Muscle layer of colon (tissue), 2 donors: ENCODE data around the gene INPP5F.

Source experiments
- H3K27ac ChIP-seq: one replicate; pipeline ENCODE4 v1.7.0; 2013; ENCODE audit warnings: low read depth, mild to moderate bottlenecking, low read length, moderate library complexity
- H3K27me3 ChIP-seq, 2 donors: one replicate each; pipeline ENCODE4 v1.7.0; 2013; ENCODE audit warnings: low read length in 2 of 2, mild to moderate bottlenecking in 2 of 2; ENCODE audit not compliant: insufficient read depth in 2 of 2, control insufficient read depth in 1 of 2
- H3K36me3 ChIP-seq: one replicate; pipeline ENCODE4 v1.7.0; 2013; ENCODE audit warnings: mild to moderate bottlenecking, low read length; ENCODE audit not compliant: insufficient read depth
- H3K4me1 ChIP-seq: one replicate; pipeline ENCODE4 v1.7.0; 2013; ENCODE audit warnings: mild to moderate bottlenecking, low read length; ENCODE audit not compliant: insufficient read depth
- H3K4me3 ChIP-seq, 2 donors: one replicate each; pipeline ENCODE4 v1.7.0; 2013; ENCODE audit warnings: low read length in 2 of 2, low read depth in 1 of 2, mild to moderate bottlenecking in 1 of 2, moderate library complexity in 1 of 2
- H3K9ac ChIP-seq: one replicate; pipeline ENCODE4 v1.7.0; 2013; ENCODE audit warnings: low read length
- H3K9me3 ChIP-seq: one replicate; pipeline ENCODE4 v1.7.0; 2013; ENCODE audit warnings: mild to moderate bottlenecking, low read length
- donor health status: abdominal sarcoma.
- donor health status: Adenocarcinoma of cecum.

The INPP5F gene

GRCh38 chr10:119750391-119751230 is 24.8 kb downstream of the INPP5F start:
- no peaks in the 10 kb centered on the region for H3K27me3 ChIP-seq
- H3K4me3 ChIP-seq: no peak overlapping the region
- no peak overlapping the region for H3K27ac ChIP-seq
- H3K4me1 ChIP-seq: peaks cover 29% of the 10 kb centered on the region
- no peaks in the 10 kb centered on the region for H3K9me3 ChIP-seq
- no peak overlapping the region for H3K9ac ChIP-seq
- H3K36me3 ChIP-seq: no peaks in the 10 kb centered on the region

GRCh38 chr10:119753309-119753708 is 27.5 kb downstream of the INPP5F start:
- Histone ChIP-seq H3K9me3 (no peaks in the 10 kb centered on the region), H3K36me3 (no peaks in the 10 kb centered on the region), H3K4me1 (peaks cover 35% of the 10 kb centered on the region), H3K9ac (no peak overlapping the region), H3K4me3 (no peak overlapping the region), H3K27me3 (no peaks in the 10 kb centered on the region), H3K27ac (no peak overlapping the region)

- H3K27ac ChIP-seq: no peak overlapping the region
- no peak overlapping the region for H3K4me3 ChIP-seq
- no peaks in the 10 kb centered on the region for H3K27me3 ChIP-seq
- no peaks in the 10 kb centered on the region for H3K36me3 ChIP-seq
- no peak overlapping the region for H3K9ac ChIP-seq
- peaks cover 35% of the 10 kb centered on the region for H3K4me1 ChIP-seq
- H3K9me3 ChIP-seq: no peaks in the 10 kb centered on the region
Observed at GRCh38 chr10:119754085-119754484, 28.2 kb downstream of the INPP5F start.

- Histone ChIP-seq H3K4me1 (peaks cover 37% of the 10 kb centered on the region), H3K27ac (no peak overlapping the region), H3K9ac (no peak overlapping the region), H3K9me3 (no peaks in the 10 kb centered on the region), H3K27me3 (no peaks in the 10 kb centered on the region), H3K4me3 (no peak overlapping the region), H3K36me3 (no peaks in the 10 kb centered on the region)
Observed at GRCh38 chr10:119754936-119755335, 29.1 kb downstream of the INPP5F start.

- H3K27ac ChIP-seq: no peak overlapping the region
- peaks cover 39% of the 10 kb centered on the region for H3K4me1 ChIP-seq
- no peak overlapping the region for H3K4me3 ChIP-seq
Observed at GRCh38 chr10:119755446-119755845, 29.6 kb downstream of the INPP5F start.

GRCh38 chr10:119758448-119759195 is 32.8 kb downstream of the INPP5F start:
- no peak overlapping the region for H3K9ac ChIP-seq
- H3K4me1 ChIP-seq: peaks cover 28% of the 10 kb centered on the region
- no peak overlapping the region for H3K4me3 ChIP-seq
- no peaks in the 10 kb centered on the region for H3K27me3 ChIP-seq
- no peaks in the 10 kb centered on the region for H3K9me3 ChIP-seq
- no peaks in the 10 kb centered on the region for H3K36me3 ChIP-seq
- H3K27ac ChIP-seq: no peak overlapping the region

More at GRCh38 chr10:119755446-119755845, 29.6 kb downstream of the INPP5F start:
- Histone ChIP-seq H3K9ac (no peak overlapping the region), H3K27me3 (no peaks in the 10 kb centered on the region), H3K9me3 (no peaks in the 10 kb centered on the region), H3K36me3 (no peaks in the 10 kb centered on the region)

- no peak overlapping the region for H3K9ac ChIP-seq
- H3K27me3 ChIP-seq: no peaks in the 10 kb centered on the region
- no peak overlapping the region for H3K27ac ChIP-seq
- no peaks in the 10 kb centered on the region for H3K9me3 ChIP-seq
- no peaks in the 10 kb centered on the region for H3K36me3 ChIP-seq
- H3K4me3 ChIP-seq: no peak overlapping the region
- H3K4me1 ChIP-seq: peaks cover 19% of the 10 kb centered on the region
Observed at GRCh38 chr10:119759832-119760231, 34.0 kb downstream of the INPP5F start.

GRCh38 chr10:119761106-119761505 is 35.3 kb downstream of the INPP5F start:
- Histone ChIP-seq H3K9me3 (no peaks in the 10 kb centered on the region), H3K27ac (peak overlapping the region; percentile 6), H3K27me3 (no peaks in the 10 kb centered on the region), H3K36me3 (no peaks in the 10 kb centered on the region), H3K9ac (no peak overlapping the region), H3K4me1 (peaks cover 15% of the 10 kb centered on the region), H3K4me3 (no peak overlapping the region)

GRCh38 chr10:119762035-119762434 is 36.2 kb downstream of the INPP5F start:
- no peak overlapping the region for H3K4me3 ChIP-seq
- H3K9me3 ChIP-seq: no peaks in the 10 kb centered on the region
- H3K4me1 ChIP-seq: peaks cover 15% of the 10 kb centered on the region
- no peaks in the 10 kb centered on the region for H3K27me3 ChIP-seq
- H3K9ac ChIP-seq: no peak overlapping the region
- no peaks in the 10 kb centered on the region for H3K36me3 ChIP-seq
- H3K27ac ChIP-seq: no peak overlapping the region

- Histone ChIP-seq H3K36me3 (no peaks in the 10 kb centered on the region), H3K9me3 (no peaks in the 10 kb centered on the region), H3K27me3 (no peaks in the 10 kb centered on the region), H3K9ac (no peak overlapping the region), H3K4me1 (peaks cover 20% of the 10 kb centered on the region), H3K4me3 (no peak overlapping the region), H3K27ac (no peak overlapping the region)
Observed at GRCh38 chr10:119762805-119763798, 37.3 kb downstream of the INPP5F start.
